ENCODE data around the gene DNAH6.

The DNAH6 gene

DNA sequence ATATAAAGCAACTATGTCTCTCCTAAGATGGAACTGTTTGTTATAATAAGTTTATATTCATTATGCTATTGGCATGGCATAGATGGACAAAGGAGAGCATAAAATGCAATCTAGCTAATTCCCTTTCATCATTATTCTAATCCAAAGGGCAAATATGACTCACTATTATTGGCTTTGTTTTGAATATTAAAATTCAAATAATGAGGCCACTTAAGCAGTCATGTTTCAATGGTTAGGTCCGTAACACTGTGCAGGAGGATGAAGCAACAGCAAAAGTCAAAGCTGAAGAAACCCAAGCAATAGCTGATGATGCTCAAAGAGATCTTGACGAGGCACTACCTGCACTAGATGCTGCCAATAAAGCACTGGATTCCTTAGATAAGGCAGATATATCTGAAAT, 187.5 kb downstream of the DNAH6 start:
- H3K4me3 ChIP-seq (replicated peaks; ENCODE audit: low read depth, low read length): no peak overlapping the region
- no peak for TF ChIP-seq CTCF (IDR thresholded peaks at IDR 0.05; ENCODE audit: low read length, missing control alignments)
- DNase-seq (ENCODE audit: low read depth): no peak

DNA sequence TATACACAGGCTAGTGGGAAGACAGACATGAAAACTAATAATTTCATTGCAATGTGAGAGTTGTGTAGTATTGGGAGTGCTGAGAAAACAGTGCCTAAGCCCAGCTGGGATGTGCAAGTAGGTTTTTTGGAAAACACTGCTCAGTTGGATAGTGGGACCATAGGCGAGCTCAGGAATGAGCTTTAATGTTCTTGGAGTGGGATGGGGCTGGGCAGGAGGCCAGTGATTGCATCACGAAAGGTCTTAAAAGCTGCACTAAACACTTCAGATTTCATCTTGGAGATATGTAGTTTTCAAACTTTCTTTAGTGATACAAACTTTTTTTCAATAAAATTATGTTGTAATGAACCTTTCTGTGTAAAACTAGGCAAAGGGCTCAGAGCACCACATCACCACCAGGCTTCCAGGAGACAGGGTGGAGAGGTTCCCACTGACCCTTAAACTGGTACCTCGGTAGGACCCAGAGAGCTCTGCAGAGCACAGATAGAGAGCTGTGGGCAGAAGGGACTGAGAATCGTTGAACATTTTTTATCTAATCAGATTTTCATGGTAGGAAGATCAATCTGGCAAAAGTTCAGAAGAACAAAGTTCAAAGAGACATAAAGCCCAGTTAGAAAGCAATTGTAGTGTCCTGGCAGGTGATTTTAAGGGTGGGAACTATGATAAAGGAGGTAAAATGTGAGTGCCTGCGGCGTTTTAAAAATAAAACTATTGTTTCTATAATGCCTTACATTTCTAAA, 188.4 kb downstream of the DNAH6 start:
- TF ChIP-seq CTCF (IDR thresholded peaks at IDR 0.05; ENCODE audit: low read length, missing control alignments): no peak
- no peak overlapping the region for H3K4me3 ChIP-seq (replicated peaks; ENCODE audit: low read depth, low read length)
- DNase-seq (ENCODE audit: low read depth): no peak

- no peak overlapping the region for H3K4me3 ChIP-seq (replicated peaks; ENCODE audit: low read depth, low read length)
- DNase-seq (ENCODE audit: low read depth): no peak
- no peak for TF ChIP-seq CTCF (IDR thresholded peaks at IDR 0.05; ENCODE audit: low read length, missing control alignments)
Observed at GRCh38 chr2:84705858-84706257, 189.6 kb downstream of the DNAH6 start.

GRCh38 chr2:84708442-84708841, 192.1 kb downstream of the DNAH6 start:
- no peak for DNase-seq (ENCODE audit: low read depth)
- no peak for TF ChIP-seq CTCF (IDR thresholded peaks at IDR 0.05; ENCODE audit: low read length, missing control alignments)
- H3K4me3 ChIP-seq (replicated peaks; ENCODE audit: low read depth, low read length): no peak overlapping the region

- no peak overlapping the region for H3K4me3 ChIP-seq (replicated peaks; ENCODE audit: low read depth, low read length)
- no peak for TF ChIP-seq CTCF (IDR thresholded peaks at IDR 0.05; ENCODE audit: low read length, missing control alignments)
- DNase-seq (ENCODE audit: low read depth): no peak
Observed at GRCh38 chr2:84711651-84712050, 195.4 kb downstream of the DNAH6 start.

DNA sequence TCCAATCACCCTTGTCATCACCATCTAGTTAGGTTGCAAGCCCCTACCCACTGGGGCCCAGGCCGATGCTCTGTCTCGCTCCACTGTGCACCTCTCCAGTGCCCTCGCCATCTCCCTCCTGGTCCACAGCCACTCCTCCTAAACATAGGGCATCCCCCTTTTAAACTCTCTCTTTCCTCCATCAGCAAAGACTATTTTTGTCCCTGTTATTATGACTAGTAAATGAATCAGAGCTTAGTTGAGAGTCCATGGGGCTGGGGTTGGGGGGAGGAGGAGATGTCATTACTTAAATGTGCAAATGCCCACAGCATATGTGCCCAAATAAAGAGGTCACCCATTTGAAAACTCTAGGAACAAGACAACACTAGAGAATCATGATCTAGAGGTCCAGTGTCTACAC, 197.1 kb downstream of the DNAH6 start:
- TF ChIP-seq CTCF (IDR thresholded peaks at IDR 0.05; ENCODE audit: low read length, missing control alignments): no peak
- no peak overlapping the region for H3K4me3 ChIP-seq (replicated peaks; ENCODE audit: low read depth, low read length)
- DNase-seq (ENCODE audit: low read depth): no peak

- no peak overlapping the region for H3K4me3 ChIP-seq (replicated peaks; ENCODE audit: low read depth, low read length)
- DNase-seq (ENCODE audit: low read depth): no peak
- TF ChIP-seq CTCF (IDR thresholded peaks at IDR 0.05; ENCODE audit: low read length, missing control alignments): no peak
Observed at GRCh38 chr2:84716564-84716963, 200.3 kb downstream of the DNAH6 start.

All from fibroblast of pulmonary artery (primary cell).